ENCODE measurements around the gene COL8A1. TPM values are rescaled to one million over a fixed set of nuclear protein-coding genes. Genes with fewer than 3 reads are reported as not detected.

The COL8A1 gene
- total and polyA plus RNA-seq, 11 donors: 4.9 to 39.2 (median 21.1) TPM

GRCh38 chr3:99700631-99701268, 62.4 kb downstream of the COL8A1 start:
- Histone ChIP-seq H3K36me3 (no peaks in the 10 kb centered on the region), H3K4me1 (peaks cover 0 to 36% (median 3%) of the 10 kb centered on the region in 12 donors), H3K27me3 (no peaks in the 10 kb centered on the region), H3K27ac (peak overlapping the region in 7 of 12 donors; percentile 10 to 54 (median 44)), H3K4me3 (no peak overlapping the region), H3K9me3 (peaks cover 0 to 3% (median 0%) of the 10 kb centered on the region in 12 donors)
- ATAC-seq: peak in 2 of 4 donors; percentile 64 to 81
- no peak for DNase-seq
- intact Hi-C loops (cut with DNase I): no loop called here
- 78 to 83% (median 81%) methylated on average over 8 of the region's 8 CpGs for WGBS, 4 donors
- TF ChIP-seq POLR2A (IDR thresholded peaks at IDR 0.05) (no peak), CTCF (IDR thresholded peaks at IDR 0.05) (no peak)

GRCh38 chr3:99702953-99703943, 64.9 kb downstream of the COL8A1 start:
- peaks cover 0 to 38% (median 3%) of the 10 kb centered on the region in 12 donors for H3K4me1 ChIP-seq
- intact Hi-C loops (cut with DNase I): no loop called here
- ATAC-seq (no peak), DNase-seq (no peak)
- H3K36me3 ChIP-seq: peaks cover 0 to 8% (median 0%) of the 10 kb centered on the region in 9 donors
- H3K27me3 ChIP-seq: no peaks in the 10 kb centered on the region
- H3K4me3 ChIP-seq: no peak overlapping the region
- H3K27ac ChIP-seq: peak overlapping the region in 1 of 12 donors; percentile 30
- WGBS, 4 donors: 86 to 90% (median 88%) methylated on average over 7 of the region's 7 CpGs
- TF ChIP-seq POLR2A (IDR thresholded peaks at IDR 0.05): no peak
- TF ChIP-seq CTCF (IDR thresholded peaks at IDR 0.05): no peak
- no peaks in the 10 kb centered on the region for H3K9me3 ChIP-seq

- no peak for ATAC-seq
- no peaks in the 10 kb centered on the region for H3K27me3 ChIP-seq
- no peaks in the 10 kb centered on the region for H3K9me3 ChIP-seq
- DNase-seq: no peak
- no peak for TF ChIP-seq CTCF (IDR thresholded peaks at IDR 0.05)
- H3K4me3 ChIP-seq: no peak overlapping the region
- H3K4me1 ChIP-seq: peaks cover 0 to 40% (median 4%) of the 10 kb centered on the region in 12 donors
- H3K36me3 ChIP-seq: peaks cover 0 to 8% (median 0%) of the 10 kb centered on the region in 9 donors
- H3K27ac ChIP-seq: no peak overlapping the region
- WGBS, 4 donors: 48 to 54% (median 54%) methylated on average over 2 of the region's 2 CpGs
- intact Hi-C loops (cut with DNase I): no loop called here
These were observed 66.0 kb downstream of the COL8A1 start for GRCh38 chr3:99704417-99704816.

GRCh38 chr3:99706410-99706809, 68.0 kb downstream of the COL8A1 start:
- TF ChIP-seq POLR2A (IDR thresholded peaks at IDR 0.05) (no peak), CTCF (IDR thresholded peaks at IDR 0.05) (no peak)
- H3K4me1 ChIP-seq: peaks cover 0 to 32% (median under 1%) of the 10 kb centered on the region in 12 donors
- no peaks in the 10 kb centered on the region for H3K27me3 ChIP-seq
- peaks cover 0 to 8% (median 0%) of the 10 kb centered on the region in 9 donors for H3K36me3 ChIP-seq
- WGBS, 4 donors: 73 to 83% (median 77%) methylated on average over 1 of the region's 1 CpG
- H3K27ac ChIP-seq: no peak overlapping the region
- intact Hi-C loops (cut with DNase I): loop anchor here in 1 of 10 donors (2.0 kb wide), 1 partner anchor 24 kb away; no protein-coding TSS in a partner anchor
- H3K9me3 ChIP-seq: no peaks in the 10 kb centered on the region
- no peak for ATAC-seq
- no peak for DNase-seq
- no peak overlapping the region for H3K4me3 ChIP-seq
